GM13976 (cell line): ENCODE data around the gene EGR1.

ENCODE experiments used
- DNase-seq: peaks from one replicate; pipeline ENCODE4 v3.0.0; 2012; ENCODE audit warnings: low spot score
- CTCF ChIP-seq: IDR thresholded peaks from 2 replicates; pipeline ENCODE4 v1.5.1; 2012; ENCODE audit warnings: borderline replicate concordance, mild to moderate bottlenecking; ENCODE audit not compliant: insufficient read depth; ENCODE audit errors: extremely low read depth, missing control alignments, control extremely low read depth
- in situ Hi-C: fragments of 300-500 bp; cut with MboI; formaldehyde crosslinking; loops from one replicate; pipeline ENCODE4 v1.12.0; 2022; ENCODE audit warnings: low sequenced_read_pairs, mixed read lengths, inconsistent platforms; ENCODE audit not compliant: unreplicated experiment

The EGR1 gene

DNA sequence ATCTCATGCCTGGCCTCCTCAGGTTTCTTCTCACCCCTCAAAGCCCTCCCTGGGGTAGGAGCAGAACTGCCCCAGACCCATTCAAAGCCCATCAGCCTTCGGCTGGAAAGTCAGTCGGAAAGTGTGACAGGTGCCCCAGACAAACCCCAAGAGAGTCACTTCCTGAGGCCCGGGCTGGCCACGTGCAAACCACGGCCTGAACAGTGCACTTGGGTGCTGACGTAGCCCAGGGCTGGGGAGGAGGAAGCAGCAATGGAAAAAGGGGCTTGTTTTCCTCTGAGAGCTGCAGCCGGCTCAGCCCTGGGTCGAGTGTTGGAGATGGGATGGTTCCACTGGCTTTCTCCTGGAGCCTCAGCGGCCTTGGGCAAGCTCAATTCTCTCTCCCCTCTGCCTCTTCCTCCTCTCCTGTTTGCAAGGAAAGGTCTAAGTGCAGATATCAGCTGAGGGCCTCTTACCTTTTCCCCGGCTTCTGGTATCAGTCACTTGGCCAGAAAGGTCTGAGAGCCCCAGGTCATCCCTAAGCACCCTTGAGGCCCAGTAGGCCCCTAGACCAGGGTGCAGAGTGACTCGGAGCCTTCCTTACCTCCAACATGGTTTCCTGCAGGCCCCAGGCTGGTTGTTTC, 5.9 kb upstream of the EGR1 start:
- in situ Hi-C loops: no loop called here
- peak; percentile 84 for DNase-seq
- no peak for TF ChIP-seq CTCF

GRCh38 chr5:138460032-138460693, 5.1 kb upstream of the EGR1 start:
- TF ChIP-seq CTCF: no peak
- in situ Hi-C loops: no loop called here
- DNase-seq: no peak

DNA sequence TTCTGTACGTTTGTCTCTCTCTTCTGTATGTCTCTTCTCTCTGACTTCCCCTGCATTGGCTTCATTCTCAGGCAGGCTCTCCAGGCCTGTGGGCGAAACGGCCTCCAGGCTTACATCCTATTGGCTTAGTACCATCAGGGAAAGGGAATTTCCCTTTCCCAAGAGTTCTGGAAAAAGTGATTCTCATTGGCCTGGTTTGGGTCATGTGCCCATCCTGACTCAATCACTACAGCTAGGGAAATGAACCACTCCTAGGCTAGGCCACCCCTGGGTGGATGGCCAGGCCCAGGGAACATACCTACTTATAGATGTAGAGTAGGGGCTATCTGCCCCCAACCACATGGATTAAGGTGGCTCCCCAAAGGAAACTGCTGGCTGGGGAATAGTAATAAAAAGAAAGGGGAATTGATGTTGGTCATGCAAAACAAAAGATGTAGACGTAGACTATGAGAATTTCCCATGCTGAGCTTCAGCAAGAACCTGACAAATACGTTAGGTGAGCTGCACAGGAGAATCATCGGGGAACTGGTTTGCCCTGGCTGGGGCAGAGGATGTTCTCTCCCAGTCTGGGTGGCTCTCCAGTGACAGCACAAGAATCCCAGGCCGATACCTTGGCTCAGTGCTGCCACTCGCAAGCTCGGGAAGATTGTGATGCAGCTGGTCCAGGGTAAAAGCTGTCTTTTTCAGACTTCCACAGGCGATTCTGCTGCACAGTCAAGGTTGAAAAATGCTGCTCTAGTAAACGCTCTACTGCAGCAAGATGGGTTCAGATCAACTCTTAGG, 3.7 kb upstream of the EGR1 start:
- in situ Hi-C loops: no loop called here
- no peak for DNase-seq
- no peak for TF ChIP-seq CTCF

GRCh38 chr5:138463419-138464007, 1.8 kb upstream of the EGR1 start:
- DNase-seq: no peak
- in situ Hi-C loops: no loop called here
- no peak for TF ChIP-seq CTCF

DNA sequence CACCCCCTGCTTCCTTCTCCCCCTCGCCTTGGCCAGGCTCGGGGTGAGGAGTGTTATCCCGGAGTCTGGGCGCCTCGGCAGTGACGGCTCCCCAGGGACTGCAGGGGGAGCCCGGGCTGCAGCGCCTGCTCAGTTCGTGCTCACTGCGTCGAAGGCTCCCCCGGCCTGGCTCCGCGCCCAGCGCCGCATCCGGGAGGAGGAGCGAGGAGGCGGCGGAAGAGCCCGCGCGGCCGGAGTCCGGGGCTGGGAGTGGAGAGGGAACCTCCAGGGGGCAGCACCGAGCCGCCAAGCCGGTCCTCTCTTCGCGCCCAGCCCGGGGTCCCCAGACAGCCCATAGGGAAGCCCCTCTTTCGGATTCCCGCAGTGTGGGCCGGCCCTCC, 1.3 kb upstream of the EGR1 start:
- peak; percentile 69 for TF ChIP-seq CTCF
- in situ Hi-C loops: no loop called here
- peak; percentile 97 for DNase-seq

DNA sequence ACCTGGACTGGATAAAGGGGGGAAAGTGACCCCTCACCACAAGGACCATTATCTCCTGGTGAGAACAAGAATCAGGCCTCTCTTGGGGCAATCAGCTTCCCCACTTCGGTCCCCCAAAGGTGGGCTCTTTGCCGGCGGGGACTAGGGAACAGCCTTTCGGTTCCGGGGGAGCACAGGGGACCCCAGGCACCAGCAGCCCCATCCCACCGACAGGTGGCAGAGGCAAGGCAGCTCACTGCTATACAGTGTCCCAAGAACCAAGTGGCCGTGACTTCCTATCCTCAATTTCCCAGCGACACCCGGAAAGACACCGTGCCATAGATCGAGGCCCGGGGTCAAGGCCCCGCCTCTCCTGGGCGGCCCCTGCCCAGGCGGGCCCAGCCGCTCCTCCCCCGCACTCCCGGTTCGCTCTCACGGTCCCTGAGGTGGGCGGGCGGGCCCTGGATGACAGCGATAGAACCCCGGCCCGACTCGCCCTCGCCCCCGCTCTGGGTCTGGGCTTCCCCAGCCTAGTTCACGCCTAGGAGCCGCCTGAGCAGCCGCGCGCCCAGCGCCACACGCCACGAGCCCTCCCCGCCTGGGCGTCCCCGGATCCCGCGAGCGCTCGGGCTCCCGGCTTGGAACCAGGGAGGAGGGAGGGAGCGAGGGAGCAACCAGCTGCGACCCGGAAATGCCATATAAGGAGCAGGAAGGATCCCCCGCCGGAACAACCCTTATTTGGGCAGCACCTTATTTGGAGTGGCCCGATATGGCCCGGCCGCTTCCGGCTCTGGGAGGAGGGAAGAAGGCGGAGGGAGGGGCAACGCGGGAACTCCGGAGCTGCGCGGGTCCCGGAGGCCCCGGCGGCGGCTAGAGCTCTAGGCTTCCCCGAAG, 655 bp upstream of the EGR1 start:
- peak; percentile 8 for TF ChIP-seq CTCF
- in situ Hi-C loops: no loop called here
- DNase-seq: peak; percentile 95
